NCI-H2171 (cell line): ENCODE measurements around the gene ATP6V1G2.

Experiments used
- DNase-seq: peaks from one replicate; lab custom pipeline; 2025; lab: John Stamatoyannopoulos, UW

ATP6V1G2 gene

DNA sequence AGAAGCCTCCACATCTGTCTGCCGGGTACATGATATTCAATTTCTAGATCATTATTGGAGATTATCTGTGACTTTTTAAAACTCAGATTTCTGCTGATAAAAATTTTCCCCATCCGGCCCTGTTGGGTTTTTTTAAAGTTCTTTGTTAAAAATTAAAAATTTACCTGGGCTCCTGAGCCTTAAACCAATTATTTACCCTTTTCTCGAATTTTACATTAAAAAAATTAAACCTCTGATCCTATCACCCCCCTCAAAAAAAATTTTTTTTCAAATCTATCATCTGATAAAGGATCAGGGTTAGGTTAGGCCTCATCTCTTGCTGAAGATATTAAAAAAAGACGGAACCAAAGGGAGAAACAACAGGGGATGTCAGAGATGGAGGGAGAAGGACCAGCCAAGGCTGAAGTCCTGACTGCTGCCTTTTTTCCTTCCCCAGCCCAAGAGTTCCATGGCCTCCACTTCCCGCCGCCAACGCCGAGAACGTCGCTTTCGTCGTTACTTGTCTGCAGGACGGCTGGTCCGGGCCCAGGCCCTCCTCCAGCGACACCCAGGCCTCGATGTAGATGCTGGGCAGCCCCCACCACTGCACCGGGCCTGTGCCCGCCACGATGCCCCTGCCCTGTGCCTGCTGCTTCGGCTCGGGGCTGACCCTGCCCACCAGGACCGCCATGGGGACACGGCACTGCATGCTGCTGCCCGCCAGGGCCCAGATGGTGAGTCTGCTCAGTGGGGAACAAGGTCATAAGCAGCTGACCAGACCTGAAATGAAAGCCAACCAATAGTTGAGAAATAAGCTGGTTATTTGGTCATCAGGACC is 1.5 kb upstream of the ATP6V1G2 start:
- DNase-seq = no peak

DNA sequence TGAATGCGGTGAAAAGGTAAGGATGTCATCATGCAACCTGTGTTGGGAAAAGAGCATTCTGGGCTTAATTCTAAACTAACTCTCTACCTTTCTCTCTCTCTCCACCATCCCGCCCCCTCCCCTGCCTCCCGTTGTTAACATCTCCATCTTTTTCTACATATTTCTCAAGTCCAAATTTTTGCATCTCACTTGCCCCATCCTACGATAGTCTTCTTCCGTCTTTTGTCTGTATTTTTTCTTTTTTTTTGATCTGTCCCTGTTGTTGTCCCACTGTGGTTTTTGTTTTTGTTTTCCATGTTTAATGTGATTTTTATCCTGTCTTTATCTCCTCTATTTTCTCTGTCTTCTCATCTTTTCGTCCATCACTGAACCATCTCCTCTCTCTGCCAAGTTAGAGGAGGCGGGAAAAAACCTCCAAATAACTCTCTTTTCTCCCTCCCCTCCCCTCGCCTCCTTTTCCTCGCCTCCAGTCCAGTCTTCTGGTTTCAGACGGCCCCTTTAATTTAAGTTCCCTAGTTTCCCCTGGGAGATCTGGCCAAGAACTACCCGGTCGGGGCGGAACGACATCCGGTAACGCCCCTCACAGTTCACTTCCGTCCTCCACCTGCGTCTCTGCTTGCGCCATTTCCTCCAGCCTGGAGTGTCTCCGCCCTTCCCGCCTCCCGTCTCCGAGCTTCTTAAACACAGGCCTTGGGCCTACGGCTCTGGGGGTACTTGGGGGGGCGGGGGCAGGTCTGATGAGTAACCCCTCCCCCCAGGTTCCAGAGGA is 734 bp upstream of the ATP6V1G2 start, which contains the start of gene NFKBIL1:
TSS of gene NFKBIL1 (plus strand) at position 651 of the 769 bp plus-strand sequence. CDS start at position 738, 87 bp downstream.
- peak; percentile 98 for DNase-seq

DNA sequence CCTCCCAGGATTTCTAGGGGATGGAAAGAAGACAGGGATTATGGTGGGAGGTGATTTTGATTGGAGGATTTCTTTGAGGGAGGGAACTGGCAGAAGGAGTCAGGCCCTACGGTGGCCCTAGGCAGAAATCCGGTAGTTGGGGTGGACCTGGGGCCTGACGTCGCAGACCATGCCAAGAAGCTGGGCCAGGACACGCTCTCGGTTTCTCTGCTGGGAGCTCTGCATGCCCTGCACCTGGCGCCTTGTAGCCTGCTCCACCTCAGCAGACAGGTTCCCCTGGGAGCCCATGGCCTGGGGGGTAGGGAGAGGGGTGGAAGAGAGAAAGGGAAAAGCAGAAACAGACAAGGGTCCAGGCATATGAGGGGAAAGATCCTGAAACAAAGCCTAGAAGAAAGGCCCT is 1.1 kb downstream of the ATP6V1G2 start:
- DNase-seq = no peak

DNA sequence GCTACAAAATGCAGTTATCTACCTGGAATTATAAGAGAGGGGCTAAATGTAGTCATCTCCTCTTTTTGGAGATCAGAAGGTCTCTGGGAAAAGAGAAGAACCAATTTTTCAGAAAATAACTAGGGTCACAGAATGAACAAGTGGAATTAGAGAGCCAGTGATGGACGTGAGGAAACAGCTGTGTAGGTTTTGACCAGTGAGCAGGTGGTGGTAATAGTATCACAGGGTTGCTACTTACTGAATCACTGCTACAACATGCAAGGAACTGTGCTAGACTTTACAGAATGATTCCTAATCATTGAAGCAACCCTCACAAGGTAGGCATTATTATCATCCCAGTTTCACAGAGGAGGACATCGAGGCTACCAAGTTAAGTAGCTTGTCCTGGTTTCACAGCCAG is 1.7 kb downstream of the ATP6V1G2 start:
- no peak for DNase-seq

DNA sequence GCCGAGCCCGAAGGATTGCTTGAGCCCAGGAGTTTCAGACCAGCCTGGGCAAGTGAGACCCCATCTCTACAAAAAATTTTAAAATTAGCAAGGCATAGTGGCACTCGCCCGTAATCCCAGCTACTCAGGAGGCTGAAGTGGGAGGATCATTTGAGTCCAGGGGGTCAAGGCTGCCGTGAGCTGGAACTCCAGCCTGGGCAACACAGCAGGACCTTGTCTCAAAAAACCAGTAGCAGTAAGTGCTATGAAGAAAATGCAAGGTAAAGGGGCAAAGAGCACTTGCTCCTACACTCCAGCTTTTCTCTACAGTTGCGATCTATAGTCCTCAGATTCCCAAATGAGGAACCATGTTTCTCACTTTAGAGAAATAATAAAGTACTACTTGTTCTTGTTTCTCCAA is 2.8 kb downstream of the ATP6V1G2 start:
- DNase-seq = no peak

DNA sequence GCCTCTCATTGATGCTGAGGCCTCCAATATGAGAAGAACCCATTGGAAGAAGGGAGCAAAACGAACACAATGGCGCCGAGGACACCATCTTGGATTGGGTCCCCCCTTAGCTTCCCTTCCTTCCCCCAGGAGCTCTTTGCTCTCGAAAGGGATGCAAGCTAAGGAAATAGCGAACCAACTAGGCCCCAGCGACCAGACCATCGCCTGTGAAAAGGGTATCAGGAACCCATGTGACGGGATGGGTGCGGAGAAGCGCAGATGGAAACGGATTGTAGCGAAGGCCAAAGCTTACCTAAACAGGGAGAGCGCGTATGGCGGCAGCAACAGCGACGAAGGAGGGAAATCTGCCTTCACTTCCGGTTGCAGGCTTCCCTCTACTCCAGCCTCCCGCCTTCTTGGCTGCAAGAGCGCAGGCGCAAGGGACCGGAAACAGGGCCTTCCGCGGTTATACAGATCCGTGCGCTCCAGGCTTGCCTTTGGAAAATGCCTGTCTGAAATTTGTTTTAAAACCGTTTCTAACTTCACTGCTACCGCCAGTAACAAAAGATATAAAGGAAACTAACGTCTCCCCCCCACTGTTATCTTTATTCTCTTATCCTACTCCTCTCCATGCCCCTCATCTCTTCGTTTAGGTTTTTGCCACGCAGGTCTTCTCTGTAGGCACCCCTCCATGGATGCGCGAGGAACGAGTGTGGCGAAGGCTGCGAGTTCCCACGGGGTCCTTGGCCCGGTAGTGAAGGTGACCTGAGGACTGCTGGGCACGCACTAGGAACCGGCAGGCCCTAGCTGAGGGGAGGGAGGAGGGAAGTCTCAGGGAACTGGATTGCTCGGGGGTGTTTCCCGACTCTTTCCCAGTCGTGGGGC is 4.5 kb downstream of the ATP6V1G2 start, which contains the start of gene DDX39B:
TSS of gene DDX39B (minus strand) at position 346 of the 864 bp plus-strand sequence. CDS start 1,471 bp downstream, outside the sequence.
- DNase-seq = peak; percentile 97

DNA sequence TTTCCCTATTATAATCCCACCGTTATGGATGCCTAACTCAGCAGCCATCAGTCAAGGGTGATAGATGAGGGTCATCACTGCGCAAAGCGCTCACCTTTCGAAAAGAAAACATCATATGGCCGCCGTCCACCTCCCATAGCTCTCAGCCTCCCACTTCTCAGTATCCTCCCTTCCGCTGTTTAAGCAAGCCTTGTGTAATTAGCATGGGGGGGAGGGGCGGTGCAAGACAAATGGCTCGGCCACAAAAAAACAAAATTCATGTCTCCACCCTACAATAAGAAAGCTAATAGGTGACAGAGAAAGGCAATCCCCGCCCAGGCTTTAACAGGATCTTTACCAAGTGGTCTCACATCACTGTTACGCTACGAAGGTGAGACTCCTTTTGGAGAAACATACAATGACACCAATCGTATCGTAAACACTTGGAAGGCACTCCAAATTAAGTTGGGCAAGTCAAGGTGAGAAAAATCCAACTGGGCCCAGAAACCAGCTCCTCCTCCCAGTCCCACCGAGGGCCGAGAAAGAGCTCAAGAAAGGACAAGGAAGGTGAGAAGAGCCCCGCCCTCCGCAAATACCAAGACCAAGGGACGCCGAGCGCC is 5.2 kb downstream of the ATP6V1G2 start:
- no peak for DNase-seq

DNA sequence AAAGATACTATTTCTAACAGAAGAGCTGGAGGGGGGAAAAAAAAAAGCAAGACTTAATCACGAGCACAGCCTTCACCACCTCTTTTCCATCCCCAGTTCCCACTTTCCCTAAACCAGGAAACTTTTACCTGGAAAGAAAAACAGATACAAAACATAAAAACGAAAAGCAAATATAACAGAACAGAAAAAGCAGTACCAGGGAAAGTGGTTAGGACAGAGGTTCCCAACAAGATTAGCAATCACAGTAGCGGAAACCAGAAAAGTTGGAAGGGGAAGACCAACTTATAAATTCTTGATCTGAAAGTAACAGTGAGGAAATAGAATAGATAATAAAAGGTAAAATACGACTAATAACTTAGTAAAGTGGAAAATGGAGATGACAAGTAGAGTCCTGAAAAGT is 5.8 kb downstream of the ATP6V1G2 start:
- DNase-seq = no peak

DNA sequence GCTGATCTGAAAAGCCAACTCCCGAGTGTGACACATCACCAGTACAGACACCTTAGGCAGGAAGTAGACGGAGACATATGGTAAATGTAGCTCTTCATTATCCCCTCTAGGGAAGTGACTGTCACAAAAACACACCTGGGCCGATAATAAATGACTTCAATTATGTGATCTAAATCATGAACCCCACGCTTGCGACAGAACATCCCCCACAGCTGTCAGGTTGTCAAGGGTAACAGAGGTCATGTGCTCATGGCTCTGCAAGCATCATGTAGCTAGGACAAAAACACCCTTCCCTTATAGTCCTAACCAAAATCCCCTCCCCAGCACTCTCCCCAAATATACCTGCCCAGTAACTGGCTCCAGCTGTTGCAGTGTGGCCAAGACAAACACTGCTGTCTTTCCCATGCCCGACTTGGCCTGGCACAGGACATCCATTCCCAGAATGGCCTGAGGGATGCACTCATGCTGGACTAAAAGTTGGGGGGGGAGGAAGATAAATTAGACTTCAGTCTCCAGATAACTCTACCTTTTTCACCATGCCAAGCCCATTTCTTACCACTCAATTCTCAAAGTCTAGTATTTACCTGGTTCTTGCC is 7.5 kb downstream of the ATP6V1G2 start:
- no peak for DNase-seq

DNA sequence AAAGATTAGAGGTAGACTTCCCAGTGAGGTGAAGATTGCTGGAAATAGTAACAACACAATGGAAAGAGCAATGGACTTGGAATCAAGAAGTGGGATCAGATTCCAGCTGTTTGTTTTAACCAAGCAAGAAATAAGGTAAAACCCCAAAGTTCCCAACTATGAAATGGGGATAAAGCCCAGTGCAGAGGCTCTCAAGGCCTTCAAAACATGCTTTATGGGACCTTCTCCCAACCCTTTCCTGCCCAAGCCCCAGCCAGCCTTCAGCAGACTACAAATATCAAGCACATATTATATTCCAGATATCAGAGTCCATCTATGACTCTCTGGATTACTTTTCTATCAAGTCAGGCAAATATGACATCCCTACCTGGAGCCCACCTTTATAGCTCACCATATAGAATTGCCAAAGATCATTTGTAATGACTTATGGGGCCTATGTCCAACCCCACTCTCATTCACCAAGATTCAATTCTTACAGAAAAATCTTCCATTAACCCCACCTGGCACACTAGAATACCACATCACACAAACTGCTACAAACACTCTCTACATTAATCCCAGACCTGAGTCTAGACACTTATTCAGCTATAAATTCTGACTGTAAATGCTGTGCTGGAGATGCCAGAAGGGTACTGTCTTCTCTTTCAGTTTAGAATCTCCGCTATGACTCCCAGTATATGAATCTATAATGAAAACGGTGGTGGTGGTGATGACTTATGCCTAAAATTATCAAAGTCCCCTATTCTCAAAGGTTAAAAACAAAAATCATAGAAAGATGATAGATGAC is 10.7 kb downstream of the ATP6V1G2 start:
- no peak for DNase-seq

DNA sequence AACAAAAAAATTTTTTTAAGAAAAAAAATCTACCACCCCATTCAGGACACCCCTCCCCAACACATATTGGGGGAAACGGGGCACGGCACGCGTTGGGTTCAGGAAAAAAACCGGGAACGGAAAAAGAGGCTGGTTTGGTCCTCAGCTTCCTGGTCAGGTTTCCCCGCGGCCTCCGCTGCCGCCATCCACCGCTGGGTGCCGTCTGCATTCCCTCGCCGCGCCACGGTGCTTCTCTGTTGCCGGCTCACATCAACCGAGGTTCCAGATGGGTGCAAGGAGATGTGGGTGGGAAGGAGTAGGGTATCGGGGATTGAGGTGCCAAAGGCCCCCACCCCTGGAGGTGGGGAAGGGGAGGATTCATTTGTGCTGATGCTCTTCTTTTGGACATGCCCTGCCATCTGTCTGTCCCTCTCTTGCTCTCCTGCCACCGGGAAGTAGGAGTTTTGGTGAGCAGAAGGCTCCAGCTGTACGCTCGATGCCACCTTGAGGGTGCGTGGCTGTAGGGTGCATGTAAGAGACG is 11.8 kb downstream of the ATP6V1G2 start:
- DNase-seq = no peak

DNA sequence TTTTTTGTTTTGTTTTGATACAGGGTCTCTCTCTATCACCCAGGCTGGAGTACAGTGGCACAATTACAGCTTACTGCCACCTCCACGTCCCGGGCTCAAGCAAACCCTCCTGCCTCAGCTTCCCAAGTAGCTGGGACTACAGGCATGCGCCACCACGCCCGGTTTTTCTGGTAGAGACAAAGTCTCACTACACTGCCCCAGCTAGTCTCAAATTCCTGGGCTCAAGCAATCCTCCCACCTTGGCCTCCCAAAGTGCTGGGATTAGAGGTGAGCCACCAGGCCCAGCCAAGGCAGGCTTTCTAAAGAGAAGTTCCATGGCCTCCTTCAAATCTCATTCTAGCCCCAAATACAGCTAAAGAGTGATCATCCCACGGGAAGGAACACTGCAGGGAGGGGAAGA is 12.4 kb downstream of the ATP6V1G2 start:
- DNase-seq = no peak

DNA sequence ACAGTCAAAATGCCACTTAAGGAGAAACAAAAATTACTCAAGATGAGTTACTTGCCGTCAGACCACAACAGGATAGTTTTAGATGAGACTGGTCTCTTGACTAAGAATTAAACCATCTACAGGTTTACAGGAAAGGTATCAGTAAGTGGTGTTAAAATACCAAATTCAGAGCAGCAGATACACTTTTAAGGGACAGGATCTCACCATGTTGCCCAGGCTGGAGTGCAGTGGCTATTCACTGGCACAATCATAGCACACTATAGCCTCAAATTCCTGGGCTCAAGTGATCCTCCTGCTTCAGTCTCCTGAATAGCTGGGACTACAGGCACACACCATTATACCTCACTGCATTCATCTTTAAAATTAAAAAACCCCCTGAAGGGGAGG is 13.0 kb downstream of the ATP6V1G2 start:
- no peak for DNase-seq

DNA sequence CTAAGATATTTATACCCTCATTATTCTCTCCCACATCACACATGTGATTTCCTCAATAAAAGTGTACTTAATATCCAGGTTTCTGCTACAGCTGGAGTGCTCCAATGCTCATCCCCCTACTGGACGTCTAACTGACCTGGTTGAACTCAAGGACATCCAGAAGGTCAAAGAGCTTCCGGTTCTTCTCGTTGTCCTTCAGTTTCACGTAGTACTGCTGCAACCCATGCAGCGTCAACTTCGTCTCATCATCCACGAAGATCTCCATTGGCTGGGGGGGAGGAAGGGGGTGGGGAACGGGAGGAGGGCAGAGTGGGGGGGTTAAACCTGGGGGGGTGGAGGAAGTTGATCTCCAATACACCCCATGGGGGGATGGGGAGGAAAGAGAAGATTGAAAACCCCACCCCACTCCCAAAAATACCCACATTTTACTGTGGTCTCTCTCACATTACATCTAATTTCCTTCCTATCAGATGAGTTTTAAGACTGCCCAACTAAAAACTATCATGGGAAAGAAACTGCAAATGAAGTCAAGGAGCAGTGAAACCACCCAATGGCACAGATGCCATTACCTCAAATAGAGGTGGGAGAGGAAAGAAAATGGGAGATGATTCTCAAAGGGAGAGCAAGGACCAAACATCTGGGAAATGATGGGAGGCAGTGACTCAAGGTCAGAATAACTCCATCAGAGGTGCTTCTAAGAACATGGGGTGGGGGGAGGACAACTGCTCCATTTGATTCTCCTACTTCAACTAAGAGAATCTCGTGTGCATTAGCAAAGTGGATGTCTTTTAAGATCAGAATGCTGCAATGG is 13.6 kb downstream of the ATP6V1G2 start:
- DNase-seq = no peak

DNA sequence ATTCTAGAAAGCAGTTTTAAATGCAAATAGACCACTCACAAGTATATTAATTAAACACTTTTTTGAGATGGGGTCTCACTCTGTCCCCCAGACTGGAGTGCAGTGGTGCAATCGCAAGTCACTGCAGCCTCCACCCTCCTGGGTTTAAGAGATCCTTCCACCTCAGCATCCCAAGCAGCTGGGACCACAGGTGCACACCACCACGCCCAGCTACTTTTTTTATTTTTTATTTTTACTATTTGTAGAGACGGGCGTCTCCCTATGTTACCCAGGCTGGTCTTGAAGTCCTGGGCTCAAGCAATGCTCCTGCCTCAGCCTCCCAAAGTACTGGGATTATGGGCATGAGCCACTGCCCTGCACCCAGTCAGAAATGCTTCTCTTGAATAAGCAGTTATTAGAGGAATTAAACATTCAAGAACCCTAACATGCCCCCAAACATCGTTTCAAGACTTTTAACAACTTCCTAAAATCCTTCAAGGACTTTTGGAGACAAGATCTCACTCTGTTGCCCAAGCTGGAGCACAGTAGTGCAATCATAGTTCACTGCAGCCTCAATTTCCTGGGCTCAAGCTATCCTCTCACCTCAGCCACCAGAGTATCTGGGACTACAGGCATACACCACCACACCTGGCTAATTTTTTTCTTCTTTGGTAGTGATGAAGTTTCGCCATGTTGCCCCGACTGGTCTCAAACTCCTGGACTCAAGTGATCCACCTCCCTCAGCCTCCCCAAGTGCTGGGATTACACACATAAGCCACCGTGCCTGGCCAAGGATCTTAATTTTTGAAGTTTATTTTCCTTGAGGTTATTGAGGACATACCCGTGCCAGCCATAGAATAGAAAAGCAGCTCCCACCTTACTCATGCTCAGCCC is 14.4 kb downstream of the ATP6V1G2 start:
- no peak for DNase-seq

DNA sequence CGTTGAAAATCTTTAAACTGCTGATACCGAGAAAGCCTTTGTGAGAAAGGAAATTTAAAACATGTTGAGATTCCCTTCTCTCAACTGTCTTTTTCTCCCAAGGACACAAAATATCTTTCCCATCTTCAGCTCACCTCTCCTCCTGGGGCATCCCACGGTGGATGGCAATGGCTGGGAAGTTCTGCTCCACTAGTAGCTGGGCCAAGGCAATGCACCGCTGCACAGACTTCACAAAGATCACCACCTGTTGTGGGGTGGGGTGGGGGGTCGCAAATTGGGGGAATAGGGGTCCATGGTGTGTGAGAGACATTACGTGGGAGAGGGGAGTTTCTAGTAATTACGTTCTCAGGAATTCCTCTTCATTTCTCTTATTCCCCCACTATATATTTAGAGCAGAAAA is 15.2 kb downstream of the ATP6V1G2 start:
- DNase-seq = no peak

DNA sequence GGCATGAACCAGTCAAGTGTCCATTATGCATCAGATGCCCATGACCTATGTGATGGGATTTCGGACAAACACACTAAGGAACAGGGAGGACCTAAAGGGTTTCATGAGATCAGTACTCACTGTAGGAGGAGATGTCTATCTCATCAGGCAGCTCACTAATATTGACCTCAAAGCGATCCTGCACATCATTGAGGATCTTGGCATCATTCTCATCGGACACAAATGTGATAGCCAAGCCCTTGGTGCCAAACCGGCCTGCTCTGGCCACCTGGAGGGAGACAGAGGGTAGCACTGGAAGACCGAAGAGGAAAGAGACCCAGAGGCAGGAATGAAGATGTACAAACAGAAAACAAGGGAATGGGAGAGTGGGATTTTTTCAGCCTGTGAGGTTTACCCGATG is 15.7 kb downstream of the ATP6V1G2 start:
- no peak for DNase-seq

DNA sequence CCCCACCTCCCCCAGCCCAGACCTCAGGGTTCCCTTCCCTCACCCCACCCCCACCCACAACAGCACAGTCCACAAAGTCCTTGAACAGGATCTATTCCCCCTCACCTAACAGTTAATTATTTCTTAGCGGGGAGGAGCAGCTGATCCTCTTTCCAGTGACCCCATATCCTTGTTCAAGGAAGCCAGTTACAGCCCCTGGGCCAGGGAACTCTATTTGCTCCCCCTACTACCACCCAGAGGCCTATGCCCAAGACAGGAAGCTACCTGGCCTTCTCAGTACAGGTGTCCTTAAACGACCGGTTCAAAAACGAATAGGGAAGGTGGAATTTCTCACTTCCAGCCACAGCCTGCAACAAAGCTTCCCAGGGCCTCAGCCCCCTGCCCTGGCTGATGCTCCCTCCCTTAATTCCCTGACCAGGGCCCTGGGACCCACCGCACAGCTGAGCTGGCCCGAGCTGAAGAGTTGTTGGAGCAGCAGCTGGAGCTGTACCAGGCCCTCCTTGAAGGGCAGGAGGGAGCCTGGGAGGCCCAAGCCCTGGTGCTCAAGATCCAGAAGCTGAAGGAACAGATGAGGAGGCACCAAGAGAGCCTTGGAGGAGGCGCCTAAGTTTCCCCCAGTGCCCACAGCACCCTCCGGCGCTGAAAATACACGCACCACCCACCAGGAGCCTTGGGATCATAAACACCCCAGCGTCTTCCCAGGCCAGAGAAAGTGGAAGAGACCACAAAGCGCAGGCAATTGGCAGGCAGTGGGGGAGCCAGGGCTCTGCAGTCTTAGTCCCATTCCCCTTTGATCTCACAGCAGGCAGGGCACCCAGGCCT is 16.9 kb downstream of the ATP6V1G2 start:
- DNase-seq = no peak
